Epithelial cell of prostate (primary cell): Measurements from ENCODE around the gene PGK1.
"Not testable (repeated sequence)": the region's sequence is repeated elsewhere in the genome, so short reads cannot be mapped to it uniquely, and the experiment has no call there.

ENCODE experiments used
- DNase-seq: peaks from one replicate; pipeline ENCODE4 v3.0.0-alpha.2; 2011; ENCODE audit warnings: low read depth, low spot score
- H3K27ac ChIP-seq: fragments of 450-650 bp; 2 replicates; pipeline ENCODE4 v1.5.1; 2017; ENCODE audit warnings: mild to moderate bottlenecking

Gene PGK1

GRCh38 chrX:78103623-78104446, at the start of gene PGK1:
PGK1 (plus strand) TSS chrX:78104248; CDS start chrX:78104341, 93 bp downstream.
- peak; percentile 88 for DNase-seq
- peak within 1 kb of the TSS; percentile 85 for H3K27ac ChIP-seq

GRCh38 chrX:78063687-78064086, 40.4 kb upstream of the PGK1 start:
- no peak overlapping the region for H3K27ac ChIP-seq
- no peak for DNase-seq

- DNase-seq, result no peak
- no peak overlapping the region for H3K27ac ChIP-seq
Measured at GRCh38 chrX:78064152-78064551, 39.9 kb upstream of the PGK1 start.

- not testable (repeated sequence) for DNase-seq
Measured at GRCh38 chrX:78064698-78065601, 39.1 kb upstream of the PGK1 start.

GRCh38 chrX:78066110-78066509, 37.9 kb upstream of the PGK1 start:
- H3K27ac ChIP-seq, result no peak overlapping the region
- DNase-seq, result no peak

More at GRCh38 chrX:78064698-78065601, 39.1 kb upstream of the PGK1 start:
- H3K27ac ChIP-seq, result peak overlapping the region; percentile 39

GRCh38 chrX:78071331-78071730, 32.7 kb upstream of the PGK1 start:
- no peak for DNase-seq

GRCh38 chrX:78073147-78074077, 30.6 kb upstream of the PGK1 start:
- DNase-seq, H3K27ac ChIP-seq: not testable (repeated sequence)

More at GRCh38 chrX:78071331-78071730, 32.7 kb upstream of the PGK1 start:
- no peak overlapping the region for H3K27ac ChIP-seq

GRCh38 chrX:78074088-78074487, 30.0 kb upstream of the PGK1 start:
- H3K27ac ChIP-seq, result no peak overlapping the region
- no peak for DNase-seq

GRCh38 chrX:78075787-78076389, 28.2 kb upstream of the PGK1 start:
- H3K27ac ChIP-seq, result no peak overlapping the region
- DNase-seq, result no peak

- DNase-seq, H3K27ac ChIP-seq: not testable (repeated sequence)
Measured at GRCh38 chrX:78081413-78081812, 22.6 kb upstream of the PGK1 start.

- H3K27ac ChIP-seq, result no peak overlapping the region
- peak; percentile 59 for DNase-seq
Measured at GRCh38 chrX:78092296-78092695, 11.8 kb upstream of the PGK1 start.

- no peak overlapping the region for H3K27ac ChIP-seq
- DNase-seq, result no peak
Measured at GRCh38 chrX:78098108-78098507, 5.9 kb upstream of the PGK1 start.

- no peak for DNase-seq
- no peak overlapping the region for H3K27ac ChIP-seq
Measured at GRCh38 chrX:78102091-78102490, 2.0 kb upstream of the PGK1 start.

- no peak for DNase-seq
- H3K27ac ChIP-seq, result peak overlapping the region; percentile 85
Measured at GRCh38 chrX:78103001-78103622, 936 bp upstream of the PGK1 start.

- DNase-seq, result no peak
- peak overlapping the region; percentile 85 for H3K27ac ChIP-seq
Measured at GRCh38 chrX:78104447-78105176, 564 bp downstream of the PGK1 start.

- no peak for DNase-seq
- peak overlapping the region; percentile 85 for H3K27ac ChIP-seq
Measured at GRCh38 chrX:78105944-78106650, 2.0 kb downstream of the PGK1 start.

GRCh38 chrX:78106651-78106986, 2.6 kb downstream of the PGK1 start:
- no peak overlapping the region for H3K27ac ChIP-seq

GRCh38 chrX:78109458-78109857, 5.4 kb downstream of the PGK1 start:
- H3K27ac ChIP-seq, result no peak overlapping the region
- no peak for DNase-seq

More at GRCh38 chrX:78106651-78106986, 2.6 kb downstream of the PGK1 start:
- DNase-seq, result no peak
